Neural cell (in vitro differentiated cells): Measurements from ENCODE around the gene RTTN. TPM values are rescaled to one million over a fixed set of nuclear protein-coding genes. Genes with fewer than 3 reads are reported as not detected.

Source experiments
- H2AFZ ChIP-seq: fragments of 200-600, 300-800 bp; sonication (generic), shearing (Covaris generic); 2 replicates; pipeline ENCODE4 v1.6.0; 2014; ENCODE audit warnings: low read depth, mild to moderate bottlenecking, antibody characterized with exemption, low read length, moderate library complexity
- H3F3A ChIP-seq: fragments of 200-600 bp; shearing (Covaris generic); 2 replicates; pipeline ENCODE4 v1.6.1; 2016; ENCODE audit warnings: mild to moderate bottlenecking, moderate library complexity, mixed read lengths, antibody characterized with exemption, low read length; ENCODE audit not compliant: insufficient read depth, poor library complexity, severe bottlenecking
- H3K27ac ChIP-seq: fragments of 200-600, 300-800 bp; sonication (generic), shearing (Covaris generic); 2 replicates; pipeline ENCODE4 v1.5.1; 2014; ENCODE audit warnings: mild to moderate bottlenecking, low read length, moderate library complexity
- H3K27me3 ChIP-seq: fragments of 300-800, 200-600 bp; sonication (generic), shearing (Covaris generic); 2 replicates; pipeline ENCODE4 v1.6.0; 2014; ENCODE audit warnings: mild to moderate bottlenecking, low read depth, low read length, moderate library complexity; ENCODE audit not compliant: insufficient read depth
- H3K36me3 ChIP-seq: fragments of 300-800, 200-600 bp; sonication (generic), shearing (Covaris generic); 2 replicates; pipeline ENCODE4 v1.5.1; 2014; ENCODE audit warnings: mild to moderate bottlenecking, antibody characterized with exemption, low read length, moderate library complexity; ENCODE audit not compliant: insufficient read depth
- H3K4me2 ChIP-seq: fragments of 300-800, 200-600 bp; sonication (generic), shearing (Covaris generic); 2 replicates; pipeline ENCODE4 v1.6.0; 2014; ENCODE audit warnings: mild to moderate bottlenecking, low read length
- H3K4me3 ChIP-seq: fragments of 300-800, 200-600 bp; sonication (generic), shearing (Covaris generic); 2 replicates; pipeline ENCODE4 v1.5.1; 2014; ENCODE audit warnings: mild to moderate bottlenecking, low read length, moderate library complexity
- H3K79me2 ChIP-seq: fragments of 200-600 bp; shearing (Covaris generic); replicated peaks from 2 replicates; pipeline ENCODE4 v1.6.0; 2014; ENCODE audit warnings: mild to moderate bottlenecking, low read length, moderate library complexity; ENCODE audit not compliant: insufficient read depth
- H3K9ac ChIP-seq: fragments of 300-800, 200-600 bp; sonication (generic), shearing (Covaris generic); 2 replicates; pipeline ENCODE4 v1.6.1; 2016; ENCODE audit warnings: mild to moderate bottlenecking, low read length, mixed read lengths
- H3K9me2 ChIP-seq: fragments of 200-600 bp; shearing (Covaris generic); 2 replicates; pipeline ENCODE4 v1.6.1; 2016; ENCODE audit warnings: mild to moderate bottlenecking, low read length, mixed read lengths; ENCODE audit not compliant: insufficient read depth
- H3K9me3 ChIP-seq: fragments of 200-600, 300-800 bp; sonication (generic), shearing (Covaris generic); 2 replicates; pipeline ENCODE4 v1.6.1; 2016; ENCODE audit warnings: mild to moderate bottlenecking, mixed run types, low read length, moderate library complexity, mixed read lengths
- H4K20me1 ChIP-seq: fragments of 200-600 bp; shearing (Covaris generic); 2 replicates; pipeline ENCODE4 v1.6.1; 2016; ENCODE audit warnings: mild to moderate bottlenecking, mixed run types; ENCODE audit not compliant: insufficient read depth
- EP300 ChIP-seq: fragments of 450-650 bp; conservative IDR thresholded peaks from 2 replicates; pipeline ENCODE4 v1.6.1; 2014; ENCODE audit warnings: antibody characterized with exemption, mild to moderate bottlenecking, moderate library complexity; ENCODE audit not compliant: poor library complexity, severe bottlenecking
- EZH2 ChIP-seq: fragments of 200-600, 300-800 bp; shearing (Covaris generic), sonication (generic); IDR thresholded peaks from 2 replicates; pipeline ENCODE4 v1.6.1; 2014; ENCODE audit warnings: antibody characterized with exemption, low read length, borderline replicate concordance, mild to moderate bottlenecking; ENCODE audit not compliant: insufficient read depth, poor library complexity, severe bottlenecking
- MXI1 ChIP-seq: fragments of 450-650 bp; conservative IDR thresholded peaks from 2 replicates; pipeline ENCODE4 v1.6.1; 2014; ENCODE audit warnings: antibody characterized with exemption, mild to moderate bottlenecking; ENCODE audit not compliant: poor library complexity, severe bottlenecking
- POLR2AphosphoS5 ChIP-seq: IDR thresholded peaks from 2 replicates; pipeline ENCODE4 v1.6.1; 2012
- RAD21 ChIP-seq: fragments of 450-650 bp; conservative IDR thresholded peaks from 2 replicates; pipeline ENCODE4 v1.6.1; 2014; ENCODE audit warnings: antibody characterized with exemption, mild to moderate bottlenecking, moderate library complexity
- SMC3 ChIP-seq: fragments of 450-650 bp; conservative IDR thresholded peaks from 2 replicates; pipeline ENCODE4 v1.6.1; 2014; ENCODE audit warnings: antibody characterized with exemption, mild to moderate bottlenecking, moderate library complexity; ENCODE audit not compliant: poor library complexity
- TAF1 ChIP-seq: IDR thresholded peaks from 2 replicates; pipeline ENCODE4 v1.6.1; 2012; ENCODE audit warnings: low read depth
- polyA plus RNA-seq: library from polyadenylated mRNA; depleted of rRNA; stranded (reverse); fragments of >200 nt; gene quantifications from 2 replicates; pipeline ENCODE4 v1.2.3, GENCODE V29; 2014
- TF ChIP-seq, protein P1 (sequence below): IDR thresholded peaks from 2 replicates; pipeline ENCODE4 v1.6.1; 2012; ENCODE audit warnings: borderline replicate concordance
- TF ChIP-seq, protein P2 (sequence below): fragments of 450-650 bp; IDR thresholded peaks from 2 replicates; pipeline ENCODE4 v1.5.1; 2014; ENCODE audit warnings: antibody characterized with exemption, mild to moderate bottlenecking, moderate library complexity; ENCODE audit not compliant: poor library complexity, severe bottlenecking

The RTTN gene
- polyA plus RNA-seq, 1 donor from 2014 or later: 24.2 TPM

DNA sequence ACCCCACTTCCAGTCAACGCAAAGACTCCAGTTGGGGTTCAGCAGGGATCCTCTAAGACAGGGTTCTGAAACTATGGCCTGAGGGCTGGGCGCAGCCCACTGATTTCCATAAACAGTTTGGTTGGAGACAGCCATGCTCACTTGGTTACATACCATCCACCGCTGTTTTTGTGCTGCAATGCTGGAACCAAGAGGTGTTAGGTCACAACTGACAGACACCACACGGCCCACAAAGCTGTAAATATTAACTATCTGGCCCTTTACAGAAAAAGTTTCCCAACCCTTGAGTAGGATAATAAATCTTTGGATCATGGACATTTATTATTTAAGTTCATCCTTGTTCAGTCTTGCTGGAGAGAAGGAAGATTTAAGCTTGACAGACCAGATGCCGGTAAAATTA is 249.4 kb downstream of the RTTN start:
- Histone ChIP-seq H3K36me3 (no peaks in the 10 kb centered on the region), H3K9me2 (no peaks in the 10 kb centered on the region), H3K79me2 (no peaks in the 10 kb centered on the region), H3K27me3 (no peaks in the 10 kb centered on the region), H3K9ac (no peak overlapping the region), H3K4me3 (no peak overlapping the region), H3F3A (no peaks in the 10 kb centered on the region), H2AFZ (no peak overlapping the region), H3K4me2 (no peak overlapping the region), H3K9me3 (no peaks in the 10 kb centered on the region), H3K27ac (no peak overlapping the region), H4K20me1 (no peaks in the 10 kb centered on the region)
- TF ChIP-seq, protein P1, sequence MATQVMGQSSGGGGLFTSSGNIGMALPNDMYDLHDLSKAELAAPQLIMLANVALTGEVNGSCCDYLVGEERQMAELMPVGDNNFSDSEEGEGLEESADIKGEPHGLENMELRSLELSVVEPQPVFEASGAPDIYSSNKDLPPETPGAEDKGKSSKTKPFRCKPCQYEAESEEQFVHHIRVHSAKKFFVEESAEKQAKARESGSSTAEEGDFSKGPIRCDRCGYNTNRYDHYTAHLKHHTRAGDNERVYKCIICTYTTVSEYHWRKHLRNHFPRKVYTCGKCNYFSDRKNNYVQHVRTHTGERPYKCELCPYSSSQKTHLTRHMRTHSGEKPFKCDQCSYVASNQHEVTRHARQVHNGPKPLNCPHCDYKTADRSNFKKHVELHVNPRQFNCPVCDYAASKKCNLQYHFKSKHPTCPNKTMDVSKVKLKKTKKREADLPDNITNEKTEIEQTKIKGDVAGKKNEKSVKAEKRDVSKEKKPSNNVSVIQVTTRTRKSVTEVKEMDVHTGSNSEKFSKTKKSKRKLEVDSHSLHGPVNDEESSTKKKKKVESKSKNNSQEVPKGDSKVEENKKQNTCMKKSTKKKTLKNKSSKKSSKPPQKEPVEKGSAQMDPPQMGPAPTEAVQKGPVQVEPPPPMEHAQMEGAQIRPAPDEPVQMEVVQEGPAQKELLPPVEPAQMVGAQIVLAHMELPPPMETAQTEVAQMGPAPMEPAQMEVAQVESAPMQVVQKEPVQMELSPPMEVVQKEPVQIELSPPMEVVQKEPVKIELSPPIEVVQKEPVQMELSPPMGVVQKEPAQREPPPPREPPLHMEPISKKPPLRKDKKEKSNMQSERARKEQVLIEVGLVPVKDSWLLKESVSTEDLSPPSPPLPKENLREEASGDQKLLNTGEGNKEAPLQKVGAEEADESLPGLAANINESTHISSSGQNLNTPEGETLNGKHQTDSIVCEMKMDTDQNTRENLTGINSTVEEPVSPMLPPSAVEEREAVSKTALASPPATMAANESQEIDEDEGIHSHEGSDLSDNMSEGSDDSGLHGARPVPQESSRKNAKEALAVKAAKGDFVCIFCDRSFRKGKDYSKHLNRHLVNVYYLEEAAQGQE: no peak
- TF ChIP-seq SMC3 (no peak), TAF1 (no peak), EP300 (no peak), POLR2AphosphoS5 (no peak), EZH2 (no peak), MXI1 (no peak), RAD21 (no peak)
- TF ChIP-seq, protein P2, sequence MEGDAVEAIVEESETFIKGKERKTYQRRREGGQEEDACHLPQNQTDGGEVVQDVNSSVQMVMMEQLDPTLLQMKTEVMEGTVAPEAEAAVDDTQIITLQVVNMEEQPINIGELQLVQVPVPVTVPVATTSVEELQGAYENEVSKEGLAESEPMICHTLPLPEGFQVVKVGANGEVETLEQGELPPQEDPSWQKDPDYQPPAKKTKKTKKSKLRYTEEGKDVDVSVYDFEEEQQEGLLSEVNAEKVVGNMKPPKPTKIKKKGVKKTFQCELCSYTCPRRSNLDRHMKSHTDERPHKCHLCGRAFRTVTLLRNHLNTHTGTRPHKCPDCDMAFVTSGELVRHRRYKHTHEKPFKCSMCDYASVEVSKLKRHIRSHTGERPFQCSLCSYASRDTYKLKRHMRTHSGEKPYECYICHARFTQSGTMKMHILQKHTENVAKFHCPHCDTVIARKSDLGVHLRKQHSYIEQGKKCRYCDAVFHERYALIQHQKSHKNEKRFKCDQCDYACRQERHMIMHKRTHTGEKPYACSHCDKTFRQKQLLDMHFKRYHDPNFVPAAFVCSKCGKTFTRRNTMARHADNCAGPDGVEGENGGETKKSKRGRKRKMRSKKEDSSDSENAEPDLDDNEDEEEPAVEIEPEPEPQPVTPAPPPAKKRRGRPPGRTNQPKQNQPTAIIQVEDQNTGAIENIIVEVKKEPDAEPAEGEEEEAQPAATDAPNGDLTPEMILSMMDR: no peak

DNA sequence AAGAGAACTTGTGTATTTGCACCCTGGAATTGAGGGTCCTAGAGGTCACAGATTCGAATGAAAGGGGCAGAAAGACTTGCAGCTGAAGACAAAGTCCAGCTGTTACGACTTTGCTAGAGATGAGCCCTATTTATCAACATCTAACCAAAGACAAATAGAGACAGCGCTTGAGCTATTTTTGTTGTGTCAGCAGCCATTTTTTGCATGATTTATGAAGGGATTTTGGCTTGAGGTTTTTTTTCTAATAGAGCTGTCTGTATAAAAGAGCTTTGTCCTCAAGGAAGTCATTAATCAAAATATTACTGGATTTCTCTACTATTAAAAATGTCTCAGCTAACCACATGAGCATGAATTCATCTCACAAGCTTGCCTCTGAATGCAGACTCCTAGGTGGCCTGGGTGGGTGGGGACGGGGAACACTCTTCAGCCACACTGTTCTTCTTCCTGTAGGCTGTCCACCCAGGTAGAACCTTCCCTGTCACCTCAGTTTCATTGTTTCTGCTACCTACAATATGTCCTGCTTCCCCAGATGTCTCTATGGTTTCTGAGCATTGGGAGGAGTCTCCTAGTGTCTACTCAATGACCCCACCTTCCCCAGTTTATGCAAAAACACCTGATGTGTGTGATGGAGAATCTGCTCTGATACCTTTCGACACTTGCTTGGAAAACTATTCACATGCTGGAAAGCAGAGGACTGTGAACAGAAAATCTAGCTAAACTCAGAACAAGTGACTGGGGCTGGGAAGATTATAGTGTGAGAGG is 250.6 kb downstream of the RTTN start:
- H4K20me1 ChIP-seq: no peaks in the 10 kb centered on the region
- no peaks in the 10 kb centered on the region for H3K9me2 ChIP-seq
- no peaks in the 10 kb centered on the region for H3K27me3 ChIP-seq
- H2AFZ ChIP-seq: no peak overlapping the region
- TF ChIP-seq EP300 (no peak), MXI1 (no peak), TAF1 (no peak), SMC3 (no peak), EZH2 (no peak)
- TF ChIP-seq, protein P1: no peak
- TF ChIP-seq, protein P2: no peak
- no peak overlapping the region for H3K27ac ChIP-seq
- H3K36me3 ChIP-seq: no peaks in the 10 kb centered on the region
- no peak overlapping the region for H3K4me3 ChIP-seq
- no peaks in the 10 kb centered on the region for H3F3A ChIP-seq
- H3K9ac ChIP-seq: no peak overlapping the region
- H3K79me2 ChIP-seq: no peaks in the 10 kb centered on the region
- H3K4me2 ChIP-seq: no peak overlapping the region
- no peaks in the 10 kb centered on the region for H3K9me3 ChIP-seq
